ENCODE measurements around the gene TMC5.
A peak's percentile ranks its signal among the peaks of the same experiment; 100 is the strongest.

DNA sequence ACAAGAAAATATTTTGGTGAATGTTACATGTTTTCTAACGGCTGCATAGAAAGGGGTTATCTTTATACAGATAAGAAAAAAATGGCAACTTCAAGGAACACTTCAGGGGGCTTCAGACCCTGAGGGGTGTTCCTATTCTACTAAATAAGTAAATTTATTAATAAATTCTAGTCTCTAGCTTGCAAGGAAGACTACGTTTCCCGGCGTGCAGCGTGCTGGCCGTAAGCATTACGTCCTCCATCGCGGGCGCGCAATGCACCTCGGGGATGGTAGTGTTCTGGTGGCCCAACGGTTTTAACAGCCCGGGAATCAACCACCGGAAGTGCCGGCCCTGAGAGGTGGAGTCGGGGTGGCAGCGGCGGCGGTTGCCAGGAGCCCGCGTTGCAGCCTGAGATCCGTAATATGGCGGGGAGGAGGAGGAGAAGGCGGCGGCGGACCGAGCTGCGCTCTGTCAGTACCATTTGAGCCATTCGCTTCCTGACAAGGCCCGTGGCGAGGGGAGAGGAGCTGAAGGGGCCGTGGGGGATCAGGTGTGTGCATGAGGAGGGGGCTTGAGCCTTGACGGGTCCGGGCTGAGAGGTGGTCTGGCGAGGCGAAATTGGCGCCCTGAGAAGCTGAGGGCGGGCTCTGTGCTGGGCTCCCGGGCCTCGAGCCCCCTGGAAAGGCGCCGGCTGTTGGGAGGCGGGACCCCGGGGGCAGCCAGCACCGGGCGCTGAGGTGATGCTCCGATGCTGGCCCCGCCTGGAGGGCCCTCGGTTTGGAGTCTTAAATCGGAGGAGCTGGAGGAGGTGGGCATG is 106.1 kb downstream of the TMC5 start, which contains the start of gene CCP110:
- TF ChIP-seq, protein P1, sequence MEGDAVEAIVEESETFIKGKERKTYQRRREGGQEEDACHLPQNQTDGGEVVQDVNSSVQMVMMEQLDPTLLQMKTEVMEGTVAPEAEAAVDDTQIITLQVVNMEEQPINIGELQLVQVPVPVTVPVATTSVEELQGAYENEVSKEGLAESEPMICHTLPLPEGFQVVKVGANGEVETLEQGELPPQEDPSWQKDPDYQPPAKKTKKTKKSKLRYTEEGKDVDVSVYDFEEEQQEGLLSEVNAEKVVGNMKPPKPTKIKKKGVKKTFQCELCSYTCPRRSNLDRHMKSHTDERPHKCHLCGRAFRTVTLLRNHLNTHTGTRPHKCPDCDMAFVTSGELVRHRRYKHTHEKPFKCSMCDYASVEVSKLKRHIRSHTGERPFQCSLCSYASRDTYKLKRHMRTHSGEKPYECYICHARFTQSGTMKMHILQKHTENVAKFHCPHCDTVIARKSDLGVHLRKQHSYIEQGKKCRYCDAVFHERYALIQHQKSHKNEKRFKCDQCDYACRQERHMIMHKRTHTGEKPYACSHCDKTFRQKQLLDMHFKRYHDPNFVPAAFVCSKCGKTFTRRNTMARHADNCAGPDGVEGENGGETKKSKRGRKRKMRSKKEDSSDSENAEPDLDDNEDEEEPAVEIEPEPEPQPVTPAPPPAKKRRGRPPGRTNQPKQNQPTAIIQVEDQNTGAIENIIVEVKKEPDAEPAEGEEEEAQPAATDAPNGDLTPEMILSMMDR (conservative IDR thresholded peaks at IDR 0.05; ENCODE audit: low read depth in 2 of 2) = no peak
- TF ChIP-seq EZH2phosphoT487 (IDR thresholded peaks at IDR 0.05; ENCODE audit: unreplicated experiment) = no peak
- TF ChIP-seq, protein P2, sequence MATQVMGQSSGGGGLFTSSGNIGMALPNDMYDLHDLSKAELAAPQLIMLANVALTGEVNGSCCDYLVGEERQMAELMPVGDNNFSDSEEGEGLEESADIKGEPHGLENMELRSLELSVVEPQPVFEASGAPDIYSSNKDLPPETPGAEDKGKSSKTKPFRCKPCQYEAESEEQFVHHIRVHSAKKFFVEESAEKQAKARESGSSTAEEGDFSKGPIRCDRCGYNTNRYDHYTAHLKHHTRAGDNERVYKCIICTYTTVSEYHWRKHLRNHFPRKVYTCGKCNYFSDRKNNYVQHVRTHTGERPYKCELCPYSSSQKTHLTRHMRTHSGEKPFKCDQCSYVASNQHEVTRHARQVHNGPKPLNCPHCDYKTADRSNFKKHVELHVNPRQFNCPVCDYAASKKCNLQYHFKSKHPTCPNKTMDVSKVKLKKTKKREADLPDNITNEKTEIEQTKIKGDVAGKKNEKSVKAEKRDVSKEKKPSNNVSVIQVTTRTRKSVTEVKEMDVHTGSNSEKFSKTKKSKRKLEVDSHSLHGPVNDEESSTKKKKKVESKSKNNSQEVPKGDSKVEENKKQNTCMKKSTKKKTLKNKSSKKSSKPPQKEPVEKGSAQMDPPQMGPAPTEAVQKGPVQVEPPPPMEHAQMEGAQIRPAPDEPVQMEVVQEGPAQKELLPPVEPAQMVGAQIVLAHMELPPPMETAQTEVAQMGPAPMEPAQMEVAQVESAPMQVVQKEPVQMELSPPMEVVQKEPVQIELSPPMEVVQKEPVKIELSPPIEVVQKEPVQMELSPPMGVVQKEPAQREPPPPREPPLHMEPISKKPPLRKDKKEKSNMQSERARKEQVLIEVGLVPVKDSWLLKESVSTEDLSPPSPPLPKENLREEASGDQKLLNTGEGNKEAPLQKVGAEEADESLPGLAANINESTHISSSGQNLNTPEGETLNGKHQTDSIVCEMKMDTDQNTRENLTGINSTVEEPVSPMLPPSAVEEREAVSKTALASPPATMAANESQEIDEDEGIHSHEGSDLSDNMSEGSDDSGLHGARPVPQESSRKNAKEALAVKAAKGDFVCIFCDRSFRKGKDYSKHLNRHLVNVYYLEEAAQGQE (IDR thresholded peaks at IDR 0.05; ENCODE audit: unreplicated experiment) = no peak
- TF ChIP-seq JUNB (IDR thresholded peaks at IDR 0.05; ENCODE audit: unreplicated experiment) = no peak
- no peak for TF ChIP-seq EZH2 (IDR thresholded peaks at IDR 0.05; ENCODE audit: low read depth, unreplicated experiment)
- peak; percentile 55; the same call in 1 of the 2 replicates for TF ChIP-seq POLR2AphosphoS5 (IDR thresholded peaks at IDR 0.05; ENCODE audit: low read depth)
